H4 (cell line): ENCODE measurements around the gene DHRS11. TPM values are rescaled to one million over a fixed set of nuclear protein-coding genes. Genes with fewer than 3 reads are reported as not detected.
A peak's percentile ranks its signal among the peaks of the same experiment; 100 is the strongest.
"Not testable (repeated sequence)": the region's sequence is repeated elsewhere in the genome, so short reads cannot be mapped to it uniquely, and the experiment has no call there.

Experiments used
- DNase-seq: peaks from one replicate; pipeline ENCODE4 v3.0.0-alpha.2; 2015; ENCODE audit warnings: low spot score
- total RNA-seq: library from RNA; depleted of rRNA; stranded (reverse); fragments of >200 nt; shearing (Covaris generic); gene quantifications from 2 replicates; pipeline ENCODE4 v1.2.3, GENCODE V29; 2014

Gene DHRS11
- total RNA-seq, 1 experiment from 2014 or later: 11.7 TPM

- no peak for DNase-seq
These were observed 2.1 kb downstream of the DHRS11 start for GRCh38 chr17:36593656-36594316.

DNA sequence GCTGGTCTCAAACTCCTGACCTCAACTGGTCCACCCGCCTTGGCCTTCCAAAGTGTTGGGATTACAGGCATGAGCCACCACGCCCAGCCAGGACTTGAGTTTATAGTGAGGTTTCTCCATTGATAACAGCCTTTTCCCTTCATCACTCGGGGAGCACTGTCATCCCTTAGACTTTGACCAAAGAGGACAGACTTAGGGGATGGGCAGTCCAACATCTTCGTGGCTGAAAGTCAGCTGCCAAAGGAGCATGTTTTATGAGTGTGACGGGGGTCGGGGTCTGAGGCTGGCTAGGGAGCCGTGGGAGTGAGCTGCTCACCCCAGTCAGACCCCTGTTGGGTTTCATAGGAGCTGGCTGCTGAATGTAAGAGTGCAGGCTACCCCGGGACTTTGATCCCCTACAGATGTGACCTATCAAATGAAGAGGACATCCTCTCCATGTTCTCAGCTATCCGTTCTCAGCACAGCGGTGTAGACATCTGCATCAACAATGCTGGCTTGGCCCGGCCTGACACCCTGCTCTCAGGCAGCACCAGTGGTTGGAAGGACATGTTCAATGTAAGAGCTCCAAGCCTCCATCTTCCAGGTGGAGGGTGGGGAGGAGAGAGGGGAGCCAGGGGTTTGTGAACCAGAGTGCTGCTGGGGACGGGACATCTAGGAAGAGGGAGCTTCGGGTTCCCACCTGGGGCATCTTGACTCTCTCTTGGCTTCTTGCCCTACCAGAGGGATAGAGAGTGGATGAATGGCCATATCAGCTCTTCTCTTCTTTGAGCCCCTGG lies 3.1 kb downstream of the DHRS11 start:
- DNase-seq: no peak

DNA sequence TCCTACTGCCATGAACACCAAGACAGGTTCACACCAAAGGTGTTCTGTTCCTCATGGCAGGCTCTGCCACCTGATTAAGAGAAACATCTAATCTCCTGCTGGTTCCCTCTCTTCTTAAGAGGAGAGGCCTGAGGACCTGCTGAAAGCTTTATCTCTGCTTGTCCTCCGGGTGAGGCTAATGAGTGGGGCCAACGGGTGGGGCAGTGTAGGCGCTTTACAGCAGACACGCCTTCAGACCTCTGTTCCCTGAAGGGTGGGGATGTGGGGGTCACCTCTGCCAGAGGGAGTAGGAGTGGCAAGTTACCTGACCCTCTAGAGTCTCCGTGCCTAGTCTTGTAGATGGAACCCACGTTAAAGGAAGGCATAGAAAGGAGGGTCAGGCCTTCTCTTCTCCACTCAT lies 5.5 kb downstream of the DHRS11 start:
- no peak for DNase-seq

GRCh38 chr17:36597866-36598777 lies 6.4 kb downstream of the DHRS11 start:
- no peak for DNase-seq

DNA sequence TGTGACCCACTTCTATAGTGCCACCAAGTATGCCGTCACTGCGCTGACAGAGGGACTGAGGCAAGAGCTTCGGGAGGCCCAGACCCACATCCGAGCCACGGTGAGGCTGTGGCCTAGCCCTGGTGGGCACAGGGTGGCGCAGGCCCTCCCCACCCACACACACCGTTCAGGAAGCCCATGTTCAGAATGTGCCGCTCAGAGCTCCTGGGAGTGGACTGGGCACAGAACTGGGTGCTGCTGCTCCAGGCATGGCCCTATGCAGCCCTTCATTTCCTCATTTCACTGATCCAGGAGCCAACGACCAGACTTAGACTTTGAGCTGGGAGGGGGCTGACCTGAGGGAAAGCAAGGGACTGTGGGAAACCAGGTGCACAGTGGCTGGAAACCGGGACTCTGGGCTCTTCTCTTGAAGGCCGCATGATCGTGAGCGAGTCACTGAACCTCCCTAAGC lies 7.3 kb downstream of the DHRS11 start:
- no peak for DNase-seq

- DNase-seq: no peak
These were observed 8.0 kb downstream of the DHRS11 start for GRCh38 chr17:36599546-36600250.

DNA sequence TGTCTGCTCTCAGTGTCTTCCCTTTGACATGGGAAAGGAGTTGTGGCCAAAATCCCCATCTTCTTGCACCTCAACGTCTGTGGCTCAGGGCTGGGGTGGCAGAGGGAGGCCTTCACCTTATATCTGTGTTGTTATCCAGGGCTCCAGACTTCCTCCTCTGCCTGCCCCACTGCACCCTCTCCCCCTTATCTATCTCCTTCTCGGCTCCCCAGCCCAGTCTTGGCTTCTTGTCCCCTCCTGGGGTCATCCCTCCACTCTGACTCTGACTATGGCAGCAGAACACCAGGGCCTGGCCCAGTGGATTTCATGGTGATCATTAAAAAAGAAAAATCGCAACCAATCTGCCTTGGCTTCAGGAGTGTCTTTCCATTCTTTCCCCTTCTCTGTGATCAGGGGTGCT lies 8.8 kb downstream of the DHRS11 start:
- no peak for DNase-seq

DNA sequence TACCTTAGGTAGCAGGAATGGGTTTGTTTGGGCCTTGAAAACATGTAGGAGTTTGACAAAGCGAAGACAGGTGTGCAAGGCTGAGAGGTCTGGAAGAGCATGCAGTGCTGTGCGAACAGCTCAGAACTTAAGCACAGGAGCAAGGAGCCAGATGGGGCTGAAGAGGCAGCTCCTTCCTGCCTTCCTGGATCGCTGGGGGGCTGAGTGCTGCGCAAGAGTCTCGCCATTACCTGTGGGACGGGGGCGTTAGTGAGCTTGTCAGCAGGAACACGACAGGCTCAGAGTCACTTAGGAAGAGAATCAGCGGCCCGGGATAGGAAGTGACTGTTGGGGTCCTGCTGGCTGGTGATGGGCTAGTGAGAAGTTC lies 9.2 kb downstream of the DHRS11 start:
- DNase-seq: no peak

DNA sequence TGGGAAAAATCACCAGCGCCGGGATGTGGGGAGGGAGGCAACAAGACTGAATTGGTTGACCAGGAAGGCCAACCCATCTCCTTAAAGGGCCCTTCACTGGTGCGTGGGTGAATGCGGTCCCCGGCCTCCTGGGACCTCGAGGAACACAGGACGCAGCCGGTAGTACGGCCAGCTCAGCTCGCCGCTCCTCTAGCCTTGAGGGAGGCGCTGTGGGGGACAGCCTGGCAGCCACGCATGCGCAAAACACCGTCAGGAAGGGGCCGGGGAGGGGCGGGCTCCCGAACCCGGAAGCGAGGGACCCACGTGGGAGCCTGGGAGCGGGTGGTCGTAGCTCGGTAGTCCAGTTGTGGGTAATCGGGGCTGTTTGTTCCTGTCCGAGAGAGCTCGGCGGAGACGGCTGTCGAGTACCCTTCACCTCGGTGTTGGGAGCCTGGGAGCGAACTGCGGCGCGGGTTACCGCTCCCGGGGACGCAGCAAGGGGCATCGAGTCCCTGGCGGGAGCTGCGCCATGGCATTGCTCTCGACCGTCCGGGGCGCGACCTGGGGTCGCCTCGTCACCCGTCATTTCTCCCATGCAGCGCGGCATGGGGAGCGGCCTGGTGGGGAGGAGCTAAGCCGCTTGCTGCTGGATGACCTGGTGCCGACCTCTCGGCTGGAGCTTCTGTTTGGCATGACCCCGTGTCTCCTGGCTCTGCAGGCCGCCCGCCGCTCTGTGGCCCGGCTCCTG lies 9.8 kb downstream of the DHRS11 start, which contains the start of gene MRM1:
Gene MRM1 (plus strand): TSS at position 281 of the 727 bp plus-strand sequence. CDS start 228 bp downstream, at position 509.
- DNase-seq: peak; percentile 91

GRCh38 chr17:36602030-36602748 lies 10.5 kb downstream of the DHRS11 start:
- DNase-seq: no peak

- peak; percentile 60 for DNase-seq
These were observed 11.3 kb downstream of the DHRS11 start for GRCh38 chr17:36602924-36603384.

DNA sequence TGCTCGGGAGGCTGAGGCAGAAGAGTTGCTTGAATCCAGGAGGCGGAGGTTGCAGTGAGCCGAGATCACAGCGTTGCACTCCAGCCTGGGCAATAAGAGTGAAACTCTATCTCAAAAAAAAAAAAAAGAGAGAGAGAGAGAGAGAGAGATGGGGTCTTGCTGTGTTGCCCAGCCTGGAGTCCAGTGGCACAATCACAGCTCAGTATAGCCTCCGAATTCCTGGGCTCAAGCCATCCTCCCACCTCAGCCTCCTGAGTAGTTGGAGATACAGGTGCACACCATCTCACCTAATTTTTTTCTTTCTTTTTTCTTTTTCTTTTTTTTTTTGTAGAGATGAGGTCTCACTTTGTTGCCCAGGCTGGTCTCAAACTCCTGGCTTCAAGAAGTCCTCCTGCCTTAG lies 13.3 kb downstream of the DHRS11 start:
- DNase-seq: not testable (repeated sequence)

- no peak for DNase-seq
These were observed 16.6 kb downstream of the DHRS11 start for GRCh38 chr17:36608280-36608679.

DNA sequence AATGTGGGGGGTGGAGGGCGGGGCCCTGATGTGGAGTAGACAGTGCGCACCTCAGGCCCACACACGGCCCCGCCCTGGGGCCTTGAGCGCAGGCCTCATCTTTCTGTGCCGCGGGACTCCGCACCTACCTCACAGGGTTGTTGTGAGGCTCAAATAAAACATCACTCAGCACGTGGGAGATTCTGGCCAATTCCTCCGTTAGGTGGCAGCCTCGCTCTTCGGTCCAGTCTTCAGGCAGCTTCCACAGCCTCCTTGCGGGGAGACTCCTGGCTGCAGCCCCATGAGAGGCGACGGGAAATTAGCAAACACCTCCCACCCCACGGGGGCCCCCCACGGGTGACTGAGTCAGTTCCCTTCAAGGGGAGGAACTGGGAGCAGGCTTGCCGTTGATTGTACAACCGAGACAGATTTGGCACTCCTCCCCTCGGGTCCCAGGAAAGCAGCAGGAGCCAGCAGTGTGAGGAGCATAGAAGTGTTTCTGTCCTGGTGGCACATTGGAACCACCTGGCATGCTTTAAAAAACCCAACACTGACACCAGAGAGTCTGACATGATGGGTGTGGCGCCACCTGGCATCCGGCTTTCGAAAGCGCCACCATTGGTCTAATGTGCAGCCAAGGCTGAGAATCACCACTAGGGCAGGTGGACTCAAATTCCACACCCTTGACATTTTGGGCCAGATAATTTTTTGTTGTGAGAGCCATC lies 17.3 kb downstream of the DHRS11 start:
- no peak for DNase-seq

- no peak for DNase-seq
These were observed 17.8 kb downstream of the DHRS11 start for GRCh38 chr17:36609498-36609862.

- no peak for DNase-seq
These were observed 18.8 kb downstream of the DHRS11 start for GRCh38 chr17:36610474-36610873.

- DNase-seq: peak; percentile 47
These were observed 19.8 kb downstream of the DHRS11 start for GRCh38 chr17:36611345-36612072.

GRCh38 chr17:36612323-36612722 lies 20.6 kb downstream of the DHRS11 start:
- no peak for DNase-seq

DNA sequence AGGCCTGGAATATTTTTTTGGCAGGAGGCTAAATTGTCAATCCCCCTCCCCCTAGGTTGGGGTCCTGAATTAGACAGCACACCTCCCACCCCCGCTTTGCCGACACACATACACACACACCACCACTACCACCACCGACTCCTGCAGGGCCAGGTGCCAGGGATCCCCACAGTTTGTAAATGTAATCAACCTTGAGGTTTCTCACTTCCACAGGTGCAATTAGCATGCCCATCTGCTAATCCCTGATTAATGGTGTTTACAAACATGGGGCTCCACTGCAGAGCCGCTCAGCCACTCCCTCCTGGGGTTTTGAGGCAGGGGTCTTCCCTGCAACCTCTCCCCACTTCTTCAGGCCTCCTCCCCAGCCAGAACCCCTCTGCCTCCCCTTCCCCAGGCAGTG lies 21.5 kb downstream of the DHRS11 start:
- no peak for DNase-seq
